K562 (cell line): ENCODE results near the gene TMEM121. TPM values are rescaled to one million over a fixed set of nuclear protein-coding genes. Genes with fewer than 3 reads are reported as not detected.

Source experiments
- ATAC-seq: fragments of 200-7000 bp; cut with Tn5 transposase; 3 replicates; pipeline ENCODE4 v1.9.1; 2020; ENCODE audit warnings: moderate library complexity
- BruUV-seq: library from RNA; stranded (reverse); fragments of 400-500 nt; replicated peaks from 2 replicates; lab custom pipeline; 2021; lab: Mats Ljungman, UMichigan
- CTCF ChIA-PET: fragments of 300-600 bp; formaldehyde crosslinking; extraction: SDS; loops from one replicate; lab custom pipeline; 2021; ENCODE audit warnings: low intra/inter-chr PET ratio; lab: Yijun Ruan, JAX
- POLR2A ChIA-PET: fragments of 300-600, 350-650 bp; sonication (Branson Sonifier 250); formaldehyde crosslinking; extraction: SDS; loops from one replicate; lab custom pipeline; 2021; ENCODE audit warnings: antibody characterized with exemption, inconsistent platforms; lab: Yijun Ruan, JAX
- DNase-seq, 4 experiments: peaks; one replicate each; pipeline versions ENCODE4 v3.0.0 to v3.0.0-alpha.2; 2011 to 2018; ENCODE audit warnings: low spot score in 3 of 4, mixed read lengths in 3 of 4; ENCODE audit errors: extremely low read depth in 1 of 4
- FAIRE-seq: peaks from 2 replicates; lab custom pipeline; 2011; peaks lifted over from hg19 to GRCh38; lab: Jason Lieb, UNC
- H2AFZ ChIP-seq: 2 replicates; pipeline ENCODE4 v1.6.0; 2011; ENCODE audit warnings: low read depth, low read length, control low read depth, inconsistent platforms
- H3K27ac ChIP-seq: fragments of 200-600 bp; 3 replicates; pipeline ENCODE4 v1.8.0; 2011; ENCODE audit warnings: low read depth, mild to moderate bottlenecking, control low read depth, inconsistent platforms, low read length, moderate library complexity, mixed read lengths; ENCODE audit errors: extremely low read depth
- H3K27me3 ChIP-seq, 2 experiments: fragments of 300-600 bp in 1 of 2; 2 replicates in 1 of 2; 3 replicates in 1 of 2; pipeline versions ENCODE4 v1.6.0 to v1.8.0; 2011; ENCODE audit warnings: inconsistent platforms in 2 of 2, low read length in 2 of 2, mild to moderate bottlenecking in 1 of 2, mixed read lengths in 1 of 2, moderate library complexity in 1 of 2; ENCODE audit not compliant: control insufficient read depth in 2 of 2, insufficient read depth in 2 of 2
- H3K36me3 ChIP-seq: fragments of 300-600 bp; 3 replicates; pipeline ENCODE4 v1.8.0; 2011; ENCODE audit warnings: mild to moderate bottlenecking, low read length, inconsistent platforms; ENCODE audit not compliant: control insufficient read depth, insufficient read depth
- H3K4me1 ChIP-seq, 2 experiments: fragments of 200-600 bp in 1 of 2; replicated peaks in 1 of 2; 2 replicates in 1 of 2; 3 replicates in 1 of 2; pipeline versions ENCODE4 v1.5.1 to v1.8.0; 2011; ENCODE audit warnings: inconsistent platforms in 2 of 2, low read length in 2 of 2, mild to moderate bottlenecking in 1 of 2, mixed read lengths in 1 of 2, moderate library complexity in 1 of 2; ENCODE audit not compliant: control insufficient read depth in 2 of 2, insufficient read depth in 2 of 2
- H3K4me2 ChIP-seq: 2 replicates; pipeline ENCODE4 v1.6.1; 2011; ENCODE audit warnings: low read length, control low read depth, inconsistent platforms, mixed read lengths; ENCODE audit not compliant: insufficient read depth
- H3K4me3 ChIP-seq: fragments of 200-600 bp; sonication (generic), shearing (Covaris generic); 2 replicates; pipeline ENCODE4 v1.5.1; 2016; ENCODE audit warnings: control low read depth, inconsistent platforms
- H3K79me2 ChIP-seq: fragments of 200-600 bp; 3 replicates; pipeline ENCODE4 v1.8.0; 2011; ENCODE audit warnings: low read length, inconsistent platforms; ENCODE audit not compliant: control insufficient read depth, insufficient read depth
- H3K9ac ChIP-seq, 2 experiments: 2 replicates each; pipeline versions ENCODE4 v1.6.0 to v1.6.1; 2011; ENCODE audit warnings: low read depth in 2 of 2, low read length in 2 of 2, control low read depth in 1 of 2, inconsistent platforms in 1 of 2, mild to moderate bottlenecking in 1 of 2, mixed read lengths in 1 of 2; ENCODE audit not compliant: insufficient read depth in 1 of 2
- H3K9me1 ChIP-seq: one replicate; pipeline ENCODE4 v1.6.0; 2011; ENCODE audit warnings: inconsistent platforms, mild to moderate bottlenecking, low read length, moderate library complexity; ENCODE audit not compliant: control insufficient read depth, insufficient read depth
- H3K9me3 ChIP-seq: replicated peaks from 2 replicates; pipeline ENCODE4 v1.5.1; 2011; ENCODE audit warnings: low read depth, low read length, inconsistent platforms; ENCODE audit not compliant: control insufficient read depth, insufficient read depth
- H4K20me1 ChIP-seq: replicated peaks from 2 replicates; pipeline ENCODE4 v1.6.1; 2011; ENCODE audit warnings: low read length, inconsistent platforms, mixed read lengths; ENCODE audit not compliant: control insufficient read depth, insufficient read depth
- HNRNPL ChIP-seq: fragments of 200-400 bp; formaldehyde crosslinking; IDR thresholded peaks from 2 replicates; pipeline ENCODE4 v1.6.1; 2017; ENCODE audit warnings: low read depth, mild to moderate bottlenecking, low read length
- LARP7 ChIP-seq: fragments of 450-650 bp; IDR thresholded peaks from 2 replicates; pipeline ENCODE4 v1.6.1; 2016
- SAFB ChIP-seq: fragments of 200-400 bp; formaldehyde crosslinking; IDR thresholded peaks from 2 replicates; pipeline ENCODE4 v1.6.1; 2017; ENCODE audit warnings: low read depth, low read length, borderline replicate concordance
- SNRNP70 ChIP-seq: fragments of 200-400 bp; formaldehyde crosslinking; optimal IDR thresholded peaks from 2 replicates; pipeline ENCODE3; 2017; ENCODE audit warnings: low read depth, low read length
- TCF3 ChIP-seq: sonication (generic); formaldehyde crosslinking; IDR thresholded peaks from 2 replicates; pipeline ENCODE4 v1.4.0; 2020; ENCODE audit warnings: mild to moderate bottlenecking, missing genetic modification reagents
- THAP12 ChIP-seq: fragments of 250-450 bp; sonication (Bioruptor Pico); IDR thresholded peaks from 2 replicates; pipeline ENCODE4 v1.9.0; 2021; ENCODE audit warnings: mild to moderate bottlenecking, inconsistent platforms
- XRCC3 ChIP-seq: fragments of 450-650 bp; IDR thresholded peaks from 2 replicates; pipeline ENCODE4 v1.6.1; 2017; ENCODE audit warnings: mild to moderate bottlenecking, moderate library complexity
- ZEB2 ChIP-seq: fragments of 450-650 bp; IDR thresholded peaks from 2 replicates; pipeline ENCODE4 v1.6.1; 2016
- WGBS: fragments of 100-300 bp; shearing (Covaris generic); methylation state at CpG from one replicate; pipeline ENCODE4 v1.1.6; 2016; ENCODE audit warnings: low coverage, mixed read lengths; ENCODE audit not compliant: insufficient coverage; ENCODE audit errors: missing lambda C conversion rate; 5-methylcytosine and 5-hydroxymethylcytosine counted together
- in situ Hi-C: fragments of 300-500 bp; cut with MboI; formaldehyde crosslinking; loops from 4 replicates; pipeline ENCODE4 v1.15.0; 2018; ENCODE audit warnings: inconsistent platforms, mixed read lengths
- intact Hi-C: fragments of 100-400 bp; cut with micrococcal nuclease; formaldehyde crosslinking; loops from 2 replicates; pipeline ENCODE4 v1.14.2; 2022
- polyA plus RNA-seq, 8 experiments: library from polyadenylated mRNA; depleted of rRNA in 4 of 8; stranded (reverse) in 5 of 8; unstranded in 3 of 8; fragments of >200 nt; fragmentation: Nextera tagmentation in 2 of 8; fragmentation: Illumina TruSeq in 1 of 8; extraction: Ambion mirVana in 2 of 8; extraction: Trizol in 1 of 8; gene quantifications; 2 replicates each; pipeline versions ENCODE4 v1.2.1 to v1.2.3, GENCODE V29; 2011 to 2014; ENCODE audit warnings: inconsistent platforms in 1 of 8, missing spikeins in 1 of 8
- total RNA-seq, 7 experiments: library from RNA; depleted of rRNA in 6 of 7; stranded (reverse); fragments of >200 nt in 6 of 7; fragmentation: Illumina TruSeq in 2 of 7; extraction: Trizol in 2 of 7; gene quantifications; 2 replicates each; pipeline versions ENCODE4 v1.2.1 to v1.2.3, GENCODE V29; 2011 to 2021; ENCODE audit warnings: low replicate concordance in 1 of 7

Gene TMEM121
- total and polyA plus RNA-seq, 9 of the 15 experiments (the other 6 are each of a cell fraction or from before 2014, with no cell fraction given) = 0.31 to 0.36 TPM; not detected in 7

DNA sequence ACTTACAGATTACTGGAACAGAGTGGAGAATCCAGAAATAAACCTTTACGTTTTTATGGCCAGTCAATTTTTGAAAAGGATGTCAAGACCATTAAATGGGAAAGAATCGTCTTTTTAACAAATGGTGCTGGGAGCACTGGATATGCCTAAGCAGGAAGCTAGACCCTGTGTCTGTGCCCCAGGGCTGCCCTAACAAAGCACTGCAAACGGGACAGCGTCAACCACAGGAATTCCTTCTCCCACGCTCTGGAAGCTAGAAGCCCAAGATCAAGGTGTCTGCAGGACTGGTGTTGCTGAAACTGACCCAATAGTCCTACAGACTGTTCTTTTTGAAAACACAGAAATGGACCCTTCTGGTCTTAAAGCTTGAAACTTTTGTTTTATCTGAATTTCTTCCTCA, 9.3 kb upstream of the TMEM121 start:
- WGBS = 0% methylated on average over 5 of the region's 5 CpGs
- intact Hi-C loops = no loop called here
- H3K9me1 ChIP-seq = no peaks in the 10 kb centered on the region
- in situ Hi-C loops = no loop called here
- no peak overlapping the region for H3K4me2 ChIP-seq
- ATAC-seq (no peak), FAIRE-seq (no peak), DNase-seq (no peak)
- H3K27me3 ChIP-seq = peaks cover 5 to 10% of the 10 kb centered on the region in 2 experiments; a peak in 4 of 5 replicates
- H3K27ac ChIP-seq = no peak overlapping the region
- no peaks in the 10 kb centered on the region for H3K9me3 ChIP-seq
- CTCF ChIA-PET = no interaction called here
- BruUV-seq = no TSS peak
- no peak overlapping the region for H2AFZ ChIP-seq
- no peak overlapping the region for H3K9ac ChIP-seq
- POLR2A ChIA-PET = no interaction called here
- no peaks in the 10 kb centered on the region for H3K79me2 ChIP-seq
- H3K4me3 ChIP-seq = no peak overlapping the region
- H4K20me1 ChIP-seq = no peaks in the 10 kb centered on the region
- H3K4me1 ChIP-seq = no peaks in the 10 kb centered on the region
- no peaks in the 10 kb centered on the region for H3K36me3 ChIP-seq
- TF ChIP-seq THAP12 = no peak
- TF ChIP-seq XRCC3 = no peak
- no peak for TF ChIP-seq HNRNPL
- TF ChIP-seq SAFB = no peak
- TF ChIP-seq LARP7 = no peak
- no peak for TF ChIP-seq SNRNP70
- no peak for TF ChIP-seq TCF3 (CRISPR knock-in tag)
- TF ChIP-seq ZEB2 = no peak
